Left ventricle myocardium superior (tissue), 1 donor: ENCODE results near the gene CFL2. TPM values are rescaled to one million over a fixed set of nuclear protein-coding genes. Genes with fewer than 3 reads are reported as not detected.
"Not testable (repeated sequence)": the region's sequence is repeated elsewhere in the genome, so short reads cannot be mapped to it uniquely, and the experiment has no call there.

Source experiments
- ATAC-seq: fragments of 200-7000 bp; cut with Tn5 transposase; one replicate; pipeline ENCODE4 v1.9.1; 2020; ENCODE audit warnings: mild to moderate bottlenecking, moderate library complexity
- DNase-seq: peaks from one replicate; pipeline ENCODE4 v3.0.0-alpha.2; 2020
- intact Hi-C: fragments of 100-400 bp; cut with micrococcal nuclease; formaldehyde crosslinking; loops from one replicate; pipeline ENCODE4 v1.11.0; 2022
- long read RNA-seq: library from polyadenylated mRNA; unstranded; transcript quantifications from one replicate; pipeline ENCODE4 v2.0.0, GENCODE V29; 2021
- total RNA-seq: library from RNA; stranded (reverse); fragmentation: NEBNext Ultra II Directional; extraction: Animal tissue kit (Norgen Biotek cat#: 25700); gene quantifications from one replicate; pipeline ENCODE4 v1.2.1, GENCODE V29; 2021
- donor health status: DM: no; HTN: yes; CAD: no; lungs with severe emphysema.

CFL2 gene
- 414 TPM for total RNA-seq
- long read RNA-seq, full-length matches to known transcripts, result 431 of 469 reads
- long read RNA-seq, partial matches to known transcripts, result 20 of 469 reads
- long read RNA-seq, other reads (novel, unspliced or antisense), result 18 of 469 reads

DNA sequence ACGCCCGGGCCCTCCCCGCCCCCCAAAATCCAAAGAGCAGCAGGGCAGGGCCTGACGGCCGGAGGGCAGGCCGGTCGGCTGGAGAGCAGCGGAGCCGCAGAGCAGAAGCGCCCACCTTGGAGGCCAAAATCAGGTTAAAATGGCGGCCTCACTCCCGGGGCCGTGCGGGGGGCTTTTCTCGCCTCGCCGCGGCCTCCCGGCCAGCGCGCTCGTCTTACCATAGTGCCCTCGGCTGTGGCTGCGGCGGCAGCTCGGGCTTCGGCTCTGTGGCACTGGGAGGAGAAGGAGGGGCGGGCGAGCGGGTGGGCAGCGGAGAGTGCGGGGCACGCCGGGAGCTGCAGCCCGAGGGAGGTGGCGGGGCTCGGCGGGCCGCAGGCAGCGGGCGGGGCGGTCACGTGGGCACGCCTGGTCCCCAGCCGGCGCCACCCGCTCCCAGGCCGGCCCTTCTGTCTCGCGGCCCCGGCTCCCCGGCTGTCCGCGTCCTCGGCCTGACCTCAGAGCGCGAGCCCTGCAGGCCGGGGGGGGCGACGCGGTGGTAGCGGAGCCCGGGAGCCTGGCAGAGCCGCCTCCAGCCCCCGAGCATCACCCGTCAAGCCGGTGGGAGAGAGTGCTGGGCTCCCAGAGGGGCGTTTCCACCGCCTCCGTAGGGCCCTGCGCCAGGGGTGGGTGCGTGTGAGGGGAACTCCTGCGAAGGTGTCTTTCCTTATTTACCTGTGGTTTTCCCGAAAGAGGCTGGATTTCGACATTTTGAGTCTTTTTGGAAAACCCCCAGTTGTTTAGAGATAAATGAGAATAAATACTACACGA is at the start of gene CFL2:
Gene CFL2 (minus strand): TSS at position 274 of the 807 bp plus-strand sequence. CDS start 53 bp downstream, at position 221.
- ATAC-seq (peak; percentile 97), DNase-seq (peak; percentile 92)
- intact Hi-C loops, result no loop called here

DNA sequence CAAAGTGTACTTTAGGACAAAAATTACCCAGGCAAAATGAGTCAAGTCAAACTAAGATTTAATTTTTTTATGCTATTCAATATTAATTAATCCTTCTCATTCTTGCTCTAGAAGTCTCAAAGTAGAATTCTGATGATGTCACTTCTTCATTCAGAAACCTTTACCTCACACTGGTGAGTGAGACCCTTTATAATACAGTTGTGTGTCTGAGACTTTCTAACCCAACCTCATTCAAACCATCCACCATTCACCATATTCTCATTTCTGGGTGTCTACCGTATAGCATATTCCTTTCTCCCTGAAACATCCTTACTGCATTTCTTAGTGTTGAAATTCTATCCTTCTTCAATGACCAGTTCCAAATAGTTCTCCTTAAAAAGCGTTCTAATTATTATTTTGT is 40.8 kb upstream of the CFL2 start:
- DNase-seq, result no peak

DNA sequence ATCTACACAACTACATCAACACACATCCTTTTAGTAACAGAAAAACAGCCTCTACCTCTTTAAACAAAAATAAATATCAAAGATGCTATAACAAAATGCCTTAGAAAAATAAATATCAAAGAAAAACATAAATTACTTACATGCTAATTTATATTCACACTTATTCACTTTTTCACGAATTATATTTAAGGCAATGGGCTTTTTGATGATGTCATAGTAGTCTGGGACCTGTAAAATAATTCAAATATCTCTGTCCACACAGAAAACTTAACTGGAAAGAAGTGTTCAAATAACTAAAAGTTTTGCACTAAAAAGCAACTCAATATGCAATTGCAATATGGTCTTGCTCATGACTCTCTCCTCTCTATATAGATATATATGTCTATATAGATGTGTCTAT is 40.3 kb upstream of the CFL2 start:
- DNase-seq (no peak), ATAC-seq (no peak)
- intact Hi-C loops, result no loop called here

More for the DNA sequence above, 40.8 kb upstream of the CFL2 start:
- no peak for ATAC-seq
- intact Hi-C loops, result no loop called here

DNA sequence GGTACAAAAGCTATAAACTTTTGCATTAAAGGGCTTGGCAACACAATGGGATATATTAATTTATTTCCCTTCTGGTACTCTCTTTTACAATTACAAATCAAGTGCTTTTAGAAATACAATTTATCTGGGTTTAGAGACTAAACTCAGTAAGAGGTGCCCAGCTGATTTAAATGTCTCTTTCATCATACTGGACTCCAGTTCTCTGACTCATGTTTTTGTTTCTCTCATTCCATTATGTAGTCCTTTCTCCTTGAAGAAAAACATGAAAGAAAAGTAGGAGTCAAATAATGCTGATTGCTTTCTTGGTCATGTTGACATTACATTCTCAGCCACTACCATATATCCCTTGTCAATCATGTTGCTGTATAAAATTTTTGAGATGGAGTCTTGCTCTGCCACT is 36.3 kb upstream of the CFL2 start:
- intact Hi-C loops, result no loop called here
- ATAC-seq (no peak), DNase-seq (no peak)

DNA sequence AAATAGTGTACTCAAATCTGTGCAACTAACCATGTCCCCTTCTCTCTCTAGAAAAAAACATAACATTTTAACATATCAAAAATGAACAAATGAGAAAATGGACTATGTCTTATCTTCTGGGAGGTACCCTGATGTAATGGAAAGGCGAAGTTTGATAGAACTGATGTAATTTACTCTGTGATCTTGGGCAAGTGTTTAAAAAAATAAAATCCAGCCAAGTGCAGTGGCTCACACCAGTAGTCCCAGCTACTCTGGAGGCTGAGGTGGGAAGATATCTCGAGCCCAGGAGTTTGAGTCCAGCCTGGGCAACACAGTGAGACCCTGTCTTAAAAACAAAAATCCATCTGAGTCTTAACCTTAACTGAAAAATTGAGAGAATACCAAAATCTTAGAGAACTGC is 35.8 kb upstream of the CFL2 start:
- intact Hi-C loops, result no loop called here
- ATAC-seq, result no peak
- no peak for DNase-seq

DNA sequence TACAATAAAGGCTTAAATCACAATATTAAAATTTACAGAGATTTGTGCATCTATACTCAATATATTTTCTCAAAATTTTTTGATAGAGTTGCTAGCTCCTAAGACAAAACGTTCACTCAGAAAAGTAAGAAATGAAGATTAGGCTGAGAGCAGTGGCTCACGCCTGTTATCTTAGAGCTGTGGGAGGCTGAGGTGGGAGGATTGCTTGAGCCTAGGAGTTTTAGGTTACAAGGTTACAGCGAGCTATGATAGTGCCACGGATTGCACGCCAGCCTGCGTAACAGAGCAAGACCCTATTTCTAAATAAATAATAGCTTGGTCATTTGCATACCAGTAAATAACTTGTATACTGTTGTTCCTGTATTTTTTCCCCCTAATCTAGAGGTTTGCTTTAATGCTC is 35.0 kb upstream of the CFL2 start:
- DNase-seq, result no peak
- intact Hi-C loops, result no loop called here
- no peak for ATAC-seq

DNA sequence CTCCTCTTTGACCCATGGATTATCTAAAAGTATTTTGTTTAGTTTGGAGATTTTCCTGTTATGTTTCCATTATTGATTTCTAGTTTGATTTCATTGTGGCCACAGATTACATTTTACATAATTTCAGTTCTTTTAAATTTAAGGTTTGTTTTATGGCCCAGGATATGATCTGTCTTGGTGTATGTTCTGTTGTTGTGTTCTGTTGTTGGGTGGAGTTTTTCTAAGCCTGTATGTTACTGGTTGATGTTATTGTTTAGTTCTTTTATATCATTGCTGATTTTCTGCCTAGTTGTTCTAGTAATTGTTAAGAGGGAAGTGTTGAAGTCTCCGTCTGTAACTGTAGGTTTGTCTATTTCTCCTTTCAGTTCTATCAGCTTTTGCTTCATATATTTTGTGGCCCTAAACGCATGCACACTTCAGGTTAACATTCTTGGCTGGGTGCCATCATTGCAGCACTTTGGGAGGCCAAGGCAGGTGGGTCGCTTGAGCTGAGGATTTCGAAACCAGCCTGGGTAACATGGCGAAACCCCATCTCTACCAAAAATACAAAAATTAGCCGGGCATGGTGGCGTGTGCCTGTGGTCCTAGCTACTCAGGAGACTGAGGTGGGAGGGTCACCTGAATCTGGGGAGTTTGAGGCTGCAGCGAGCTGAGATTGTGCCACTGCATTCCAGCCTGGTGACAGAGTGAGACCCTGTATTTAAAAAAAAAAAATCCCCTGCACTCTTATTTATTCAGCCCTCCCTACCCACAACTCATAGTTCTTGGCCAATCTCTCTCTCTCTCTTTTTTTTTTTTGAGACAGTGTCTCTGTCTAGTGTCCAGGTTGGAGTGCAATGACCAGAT is 28.1 kb upstream of the CFL2 start:
- no peak for ATAC-seq
- no peak for DNase-seq
- intact Hi-C loops, result no loop called here

DNA sequence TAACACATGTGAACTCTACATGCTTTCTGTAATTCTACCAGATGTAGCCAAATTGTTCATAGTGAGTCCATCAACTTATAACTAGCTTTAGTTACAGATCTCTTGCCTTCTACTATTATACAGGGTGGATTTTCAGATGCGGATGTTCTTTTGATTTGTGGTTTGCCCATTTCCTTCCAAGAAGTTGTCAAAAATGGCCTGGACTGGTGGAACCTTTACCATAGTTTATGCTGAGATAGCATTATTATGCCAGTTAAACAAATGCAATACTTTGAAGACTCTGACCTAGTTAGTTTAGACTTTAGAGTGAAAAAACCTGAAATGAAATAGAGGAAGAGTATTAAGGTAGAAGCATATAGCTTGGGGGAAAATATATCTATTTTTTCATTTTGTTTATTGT is 27.4 kb upstream of the CFL2 start:
- ATAC-seq, result no peak
- intact Hi-C loops, result no loop called here
- no peak for DNase-seq

DNA sequence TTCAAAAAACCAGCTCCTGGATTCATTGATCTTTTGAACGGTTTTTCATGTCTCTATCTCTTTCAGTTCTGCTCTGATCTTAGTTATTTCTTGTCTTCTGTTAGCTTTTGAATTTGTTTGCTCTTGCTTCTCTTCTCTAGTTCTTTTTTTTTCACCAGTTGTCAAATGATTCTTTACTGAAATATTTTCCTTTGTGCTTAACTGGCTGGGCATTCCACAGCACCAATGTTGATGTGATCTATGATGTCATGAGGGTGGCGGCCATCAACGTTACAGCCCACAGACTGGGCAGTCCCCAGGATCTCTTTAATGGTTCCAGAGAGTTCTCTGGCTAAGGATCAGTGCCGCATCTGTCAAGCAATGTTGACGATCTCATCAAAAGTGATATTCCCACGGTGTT is 25.7 kb upstream of the CFL2 start:
- ATAC-seq, DNase-seq, intact Hi-C loops: not testable (repeated sequence)

DNA sequence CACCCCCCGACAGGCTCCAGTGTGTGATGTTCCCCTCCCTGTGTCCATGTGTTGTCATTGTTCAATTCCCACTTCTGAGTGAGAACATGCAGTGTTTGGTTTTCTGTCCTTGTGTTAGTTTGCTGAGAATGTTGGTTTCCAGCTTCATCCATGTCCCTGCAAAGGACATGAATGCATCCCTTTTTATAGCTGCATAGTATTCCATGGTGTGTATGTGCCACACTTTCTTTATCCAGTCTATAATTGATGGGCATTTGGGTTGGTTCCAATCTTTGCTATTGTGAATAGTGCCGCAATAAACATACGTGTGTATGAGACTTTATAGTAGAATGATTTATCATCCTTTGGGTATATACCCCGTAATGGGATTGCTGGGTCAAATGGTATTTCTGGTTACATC is 22.7 kb upstream of the CFL2 start:
- intact Hi-C loops, DNase-seq: not testable (repeated sequence)

DNA sequence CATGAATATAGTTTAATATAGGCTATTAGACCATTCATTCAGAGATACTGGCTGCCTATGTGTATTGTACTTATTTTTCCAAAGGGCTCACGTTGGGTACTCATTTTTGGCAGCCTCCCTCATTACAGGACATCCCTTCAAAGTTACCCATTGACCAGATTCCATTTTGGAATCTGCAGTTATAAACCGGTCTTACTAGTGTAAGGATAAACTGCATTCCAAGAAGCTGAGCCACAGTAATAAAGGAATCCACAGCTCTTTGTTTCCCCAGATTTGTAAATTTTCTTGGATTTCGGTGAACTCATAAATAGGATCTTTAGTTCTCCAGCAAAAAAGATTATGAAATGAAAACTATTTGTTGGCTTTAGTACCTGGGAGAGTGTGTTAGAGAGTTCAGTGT is 18.9 kb upstream of the CFL2 start:
- no peak for ATAC-seq
- intact Hi-C loops, result no loop called here
- no peak for DNase-seq

More for the DNA sequence above, 22.7 kb upstream of the CFL2 start:
- not testable (repeated sequence) for ATAC-seq

DNA sequence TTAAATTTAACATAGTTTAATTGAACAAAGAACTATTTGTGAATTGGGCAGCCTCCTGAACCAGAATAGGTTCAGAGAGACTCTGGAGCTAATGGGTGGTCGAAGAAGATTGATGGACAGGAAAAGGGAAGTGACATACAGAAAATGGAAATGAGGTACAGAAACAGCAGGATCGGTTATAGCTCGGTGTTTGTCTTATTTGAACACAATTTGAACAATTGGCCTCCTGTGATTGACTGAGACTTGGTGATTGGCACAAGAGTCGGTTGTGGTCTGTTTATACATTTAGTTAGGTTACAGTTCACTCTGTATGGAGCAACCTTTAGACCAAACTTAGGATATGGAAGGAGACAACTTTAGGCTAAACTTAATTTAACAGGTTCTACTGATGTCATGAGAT is 18.4 kb upstream of the CFL2 start:
- ATAC-seq, result no peak
- DNase-seq, result no peak
- intact Hi-C loops, result no loop called here

DNA sequence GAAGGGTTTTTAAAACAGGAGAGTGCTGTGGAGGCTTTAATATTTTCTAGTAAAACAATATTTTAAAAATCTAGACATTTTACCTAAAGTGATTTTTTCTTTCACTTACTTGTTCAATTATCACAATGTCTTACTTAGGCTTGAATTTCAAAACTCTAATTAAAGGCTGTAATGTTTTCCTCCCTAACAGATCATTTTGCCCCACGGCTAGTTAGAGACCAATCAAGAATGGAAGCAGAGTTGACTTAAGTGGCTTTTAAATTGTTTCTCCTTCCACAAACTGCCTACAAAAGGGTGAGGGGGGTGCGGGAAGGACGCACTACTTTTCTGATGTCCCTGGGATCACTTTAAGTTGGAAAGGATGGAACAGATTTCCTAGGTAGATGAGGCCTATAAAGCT is 9.5 kb upstream of the CFL2 start:
- ATAC-seq (no peak), DNase-seq (no peak)
- intact Hi-C loops, result loop anchor here (2.0 kb wide), 1 partner anchor 49 kb away; no protein-coding TSS in a partner anchor

DNA sequence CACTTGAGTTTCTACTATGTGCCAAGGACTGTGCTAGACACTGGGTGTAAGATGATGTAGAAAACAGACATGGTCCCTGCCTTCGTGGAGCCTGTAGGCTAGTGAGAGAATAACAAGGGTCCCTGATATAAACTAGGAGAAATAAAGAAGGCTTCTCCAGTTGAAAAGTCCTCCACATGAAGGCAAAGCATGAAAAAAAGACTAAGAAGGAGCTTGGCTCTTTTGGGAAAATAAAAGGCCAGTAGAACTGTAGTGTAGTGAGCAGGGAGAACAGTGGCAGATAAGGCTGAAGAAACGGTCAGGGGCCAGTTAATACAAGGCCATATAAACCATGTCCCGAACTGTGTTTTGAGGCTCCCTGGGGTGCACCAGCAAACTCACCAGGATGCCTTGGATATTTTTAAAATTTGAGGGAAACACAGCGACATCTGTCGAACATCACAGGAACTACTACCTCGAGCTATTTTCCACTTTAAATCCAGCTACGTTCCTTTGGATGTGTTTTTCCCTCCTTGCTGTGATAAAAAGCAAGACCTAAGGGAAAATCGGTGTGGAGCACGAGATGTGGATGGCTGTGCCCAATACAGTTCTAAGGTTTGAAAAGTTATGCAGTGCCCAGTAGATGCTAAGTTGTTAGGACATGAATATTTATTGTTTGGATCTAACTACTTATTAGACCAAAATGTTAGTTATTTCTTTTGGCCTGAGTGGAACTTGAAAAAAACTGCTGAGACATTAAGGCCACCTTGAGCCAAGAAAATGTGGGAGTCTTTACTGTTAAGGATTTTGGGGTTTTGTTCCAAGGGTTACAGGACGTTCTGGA is 8.5 kb upstream of the CFL2 start:
- DNase-seq, result no peak
- intact Hi-C loops, result loop anchor here (2.0 kb wide), 1 partner anchor 48 kb away; no protein-coding TSS in a partner anchor
- ATAC-seq, result peak; percentile 73

DNA sequence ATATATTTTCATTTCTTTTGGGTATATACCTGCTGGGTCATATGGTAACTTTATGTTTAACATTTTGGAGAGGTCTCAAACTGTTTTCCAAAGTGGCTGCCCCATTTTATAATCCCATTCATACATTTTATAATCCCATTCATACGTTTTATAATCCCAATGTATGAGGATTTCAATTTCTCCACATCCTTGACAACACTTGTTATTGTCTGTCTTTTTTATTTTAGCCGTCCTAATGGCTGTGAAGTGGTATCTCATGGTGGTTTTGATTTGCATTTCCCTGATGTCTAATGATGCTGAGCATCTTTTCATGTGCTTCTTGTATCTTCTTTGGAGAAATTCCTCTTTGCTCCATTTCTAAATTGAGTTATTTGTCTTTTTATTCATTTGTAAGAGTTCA is 6.7 kb upstream of the CFL2 start:
- intact Hi-C loops, result no loop called here
- no peak for DNase-seq
- ATAC-seq, result no peak

DNA sequence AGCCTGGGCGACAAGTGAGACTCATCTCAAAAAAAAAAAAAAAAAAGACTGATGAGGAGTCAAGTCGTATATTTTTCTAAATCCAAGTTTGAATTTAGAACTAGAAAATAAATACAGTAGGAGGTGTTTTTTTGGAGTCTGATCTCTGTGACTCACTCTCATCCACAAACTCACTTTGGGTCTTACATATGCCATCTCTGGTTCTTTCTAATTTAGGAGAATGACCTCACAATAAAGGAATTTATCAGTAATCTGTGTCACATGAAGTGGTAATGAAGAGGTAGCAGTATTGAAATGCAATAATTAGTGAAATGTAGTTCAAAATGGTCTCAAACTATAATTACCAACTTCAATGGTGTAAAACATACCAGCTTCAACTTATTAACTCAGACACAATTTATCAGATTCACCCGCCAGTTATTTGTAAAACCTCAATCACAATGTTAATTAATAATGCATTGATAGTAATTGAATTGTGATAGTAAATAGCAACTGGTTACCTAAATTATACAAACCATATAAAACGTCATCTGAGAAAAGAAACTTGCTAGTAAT is 4.4 kb upstream of the CFL2 start:
- intact Hi-C loops, result no loop called here
- no peak for DNase-seq
- no peak for ATAC-seq

DNA sequence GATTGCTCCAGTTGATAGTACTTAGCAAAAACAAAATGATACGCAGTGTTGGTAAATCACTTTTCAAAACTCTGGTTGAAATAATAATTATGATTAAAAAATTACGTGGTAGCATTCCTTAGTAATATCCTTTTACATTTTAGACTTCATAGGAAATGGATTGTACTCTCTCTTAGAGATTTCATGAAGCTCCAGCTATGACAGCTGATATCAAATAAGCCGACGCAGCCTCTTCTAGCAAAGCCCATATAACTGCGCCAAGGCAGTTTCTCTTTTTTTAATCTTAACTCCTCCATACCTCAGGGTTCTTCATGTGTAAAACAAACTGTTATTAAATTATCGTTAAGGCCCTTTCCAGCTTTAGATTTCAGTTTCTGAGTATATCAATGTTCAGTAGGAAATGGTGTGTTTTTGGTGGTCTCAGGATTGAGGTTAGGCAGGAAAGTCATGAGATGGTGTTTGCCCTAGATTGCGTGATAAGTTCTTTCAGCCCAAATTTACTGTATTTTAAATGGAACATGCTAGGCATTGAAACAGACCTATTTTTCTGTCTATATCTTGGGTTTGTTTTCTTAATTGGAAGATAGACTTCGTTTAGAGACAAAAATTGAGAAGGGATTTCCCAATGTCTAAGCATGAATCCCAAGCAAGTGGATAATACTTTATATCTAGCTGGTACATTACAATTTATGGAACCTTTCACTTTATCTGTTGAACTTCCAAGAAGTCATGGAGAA is 902 bp upstream of the CFL2 start:
- DNase-seq (no peak), ATAC-seq (no peak)
- intact Hi-C loops, result no loop called here

DNA sequence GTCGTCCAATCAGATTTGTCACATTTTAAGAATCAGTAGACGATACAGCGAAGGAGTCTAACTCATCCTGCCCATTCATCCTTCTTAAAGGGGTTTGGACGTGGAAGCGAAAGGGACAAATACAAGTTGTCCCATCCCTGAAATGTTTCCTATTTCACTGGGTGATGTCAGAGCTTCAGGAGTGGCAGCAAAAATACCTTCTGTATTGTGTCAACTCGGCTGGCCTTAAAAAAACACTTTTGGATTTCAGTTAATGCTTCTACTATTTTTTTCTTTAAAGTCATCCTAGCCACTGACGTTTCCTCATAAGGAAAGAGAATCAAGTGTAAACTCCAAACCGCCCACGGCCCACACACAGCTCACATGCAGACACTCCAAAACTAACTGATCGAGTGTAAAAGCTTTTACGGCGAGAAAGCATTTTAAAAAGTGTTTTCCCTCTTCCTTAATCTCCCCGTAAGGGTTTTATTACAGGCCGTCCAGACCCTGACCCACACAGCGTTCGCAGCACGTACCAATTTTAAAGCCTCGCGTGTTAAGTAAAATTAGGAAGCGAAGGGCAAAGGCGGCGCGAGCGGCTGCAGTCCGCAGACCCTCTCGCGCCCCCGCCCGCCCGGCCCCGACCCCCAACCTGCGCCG is 593 bp downstream of the CFL2 start:
- ATAC-seq, result peak; percentile 65
- peak; percentile 41 for DNase-seq
- intact Hi-C loops, result no loop called here
